ENCODE results near the gene INO80C.

The INO80C gene

GRCh38 chr18:35478520-35479435 lies 19.0 kb downstream of the INO80C start:
- no peak for TF ChIP-seq CTCF (IDR thresholded peaks at IDR 0.05)
- H3K9me3 ChIP-seq (ENCODE audit: control insufficient read depth, low read length) = no peaks in the 10 kb centered on the region
- no peak overlapping the region for H3K27ac ChIP-seq
- H3K27me3 ChIP-seq (ENCODE audit: control insufficient read depth, insufficient read depth, low read length) = no peaks in the 10 kb centered on the region
- H3K79me2 ChIP-seq = no peaks in the 10 kb centered on the region
- no peak overlapping the region for H2AFZ ChIP-seq
- H3K36me3 ChIP-seq (ENCODE audit: control insufficient read depth, insufficient read depth, low read length) = no peaks in the 10 kb centered on the region
- H3K4me3 ChIP-seq (ENCODE audit: low read depth, low read length) = no peak overlapping the region
- H3K4me1 ChIP-seq = no peaks in the 10 kb centered on the region
- H3K4me2 ChIP-seq (ENCODE audit: low read length) = no peak overlapping the region
- H3K9ac ChIP-seq = no peak overlapping the region

- Histone ChIP-seq H3K36me3 (ENCODE audit: control insufficient read depth, insufficient read depth, low read length) (no peaks in the 10 kb centered on the region), H3K4me2 (ENCODE audit: low read length) (no peak overlapping the region), H3K4me1 (no peaks in the 10 kb centered on the region), H2AFZ (no peak overlapping the region), H3K9me3 (ENCODE audit: control insufficient read depth, low read length) (no peaks in the 10 kb centered on the region), H3K79me2 (no peaks in the 10 kb centered on the region), H3K4me3 (ENCODE audit: low read depth, low read length) (no peak overlapping the region), H3K27me3 (ENCODE audit: control insufficient read depth, insufficient read depth, low read length) (no peaks in the 10 kb centered on the region), H3K9ac (no peak overlapping the region), H3K27ac (no peak overlapping the region)
- no peak for TF ChIP-seq CTCF (IDR thresholded peaks at IDR 0.05)
These were observed 19.8 kb downstream of the INO80C start for GRCh38 chr18:35477974-35478373.

- Histone ChIP-seq H3K36me3 (ENCODE audit: control insufficient read depth, insufficient read depth, low read length) (no peaks in the 10 kb centered on the region), H3K4me3 (ENCODE audit: low read depth, low read length) (no peak overlapping the region), H3K4me1 (no peaks in the 10 kb centered on the region), H3K27me3 (ENCODE audit: control insufficient read depth, insufficient read depth, low read length) (no peaks in the 10 kb centered on the region), H3K4me2 (ENCODE audit: low read length) (no peak overlapping the region), H3K27ac (no peak overlapping the region), H3K9me3 (ENCODE audit: control insufficient read depth, low read length) (no peaks in the 10 kb centered on the region), H2AFZ (no peak overlapping the region), H3K9ac (no peak overlapping the region), H3K79me2 (no peaks in the 10 kb centered on the region)
- TF ChIP-seq CTCF (IDR thresholded peaks at IDR 0.05) = no peak
These were observed 20.3 kb downstream of the INO80C start for GRCh38 chr18:35477497-35477896.

GRCh38 chr18:35474884-35475283 lies 22.9 kb downstream of the INO80C start:
- no peaks in the 10 kb centered on the region for H3K4me1 ChIP-seq
- no peaks in the 10 kb centered on the region for H3K36me3 ChIP-seq (ENCODE audit: control insufficient read depth, insufficient read depth, low read length)
- no peak overlapping the region for H3K9ac ChIP-seq
- no peak overlapping the region for H3K4me3 ChIP-seq (ENCODE audit: low read depth, low read length)
- H3K9me3 ChIP-seq (ENCODE audit: control insufficient read depth, low read length) = no peaks in the 10 kb centered on the region
- H3K27me3 ChIP-seq (ENCODE audit: control insufficient read depth, insufficient read depth, low read length) = no peaks in the 10 kb centered on the region
- no peak overlapping the region for H3K4me2 ChIP-seq (ENCODE audit: low read length)
- no peaks in the 10 kb centered on the region for H3K79me2 ChIP-seq
- H3K27ac ChIP-seq = no peak overlapping the region
- TF ChIP-seq CTCF (IDR thresholded peaks at IDR 0.05) = no peak
- H2AFZ ChIP-seq = no peak overlapping the region

- no peaks in the 10 kb centered on the region for H3K36me3 ChIP-seq (ENCODE audit: control insufficient read depth, insufficient read depth, low read length)
- no peaks in the 10 kb centered on the region for H3K9me3 ChIP-seq (ENCODE audit: control insufficient read depth, low read length)
- no peak overlapping the region for H3K4me2 ChIP-seq (ENCODE audit: low read length)
- H3K4me1 ChIP-seq = no peaks in the 10 kb centered on the region
- H3K79me2 ChIP-seq = no peaks in the 10 kb centered on the region
- TF ChIP-seq CTCF (IDR thresholded peaks at IDR 0.05) = no peak
- no peaks in the 10 kb centered on the region for H3K27me3 ChIP-seq (ENCODE audit: control insufficient read depth, insufficient read depth, low read length)
- H2AFZ ChIP-seq = no peak overlapping the region
- H3K27ac ChIP-seq = no peak overlapping the region
- H3K4me3 ChIP-seq (ENCODE audit: low read depth, low read length) = no peak overlapping the region
- no peak overlapping the region for H3K9ac ChIP-seq
These were observed 24.2 kb downstream of the INO80C start for GRCh38 chr18:35473562-35473961.

Data from parathyroid adenoma (tissue), 2 donors.